ENCODE data around the gene NTSR1. TPM values are rescaled to one million over a fixed set of nuclear protein-coding genes. Genes with fewer than 3 reads are reported as not detected.

Gene NTSR1
- total RNA-seq, 2 experiments from 2014 or later: 0.55 to 0.56 TPM

DNA sequence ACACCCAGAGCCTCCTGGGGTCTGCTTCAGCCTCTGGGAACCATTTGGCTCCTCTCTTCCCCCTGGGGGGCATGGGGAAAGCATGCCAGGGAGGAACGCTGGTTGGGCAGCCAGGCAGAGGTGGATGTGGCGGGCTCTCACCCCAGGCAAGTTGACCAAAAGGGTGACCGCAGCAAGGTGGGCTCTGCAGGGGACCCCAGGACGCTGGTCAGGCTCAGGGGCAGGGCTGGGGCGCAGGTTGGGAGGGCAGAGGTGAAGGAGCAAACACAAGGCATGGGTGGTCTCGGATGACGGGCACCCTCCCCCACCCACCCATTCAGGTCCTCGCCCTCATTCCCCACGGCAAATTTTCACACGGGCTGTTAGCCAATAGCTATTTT, 57.4 kb downstream of the NTSR1 start:
- no peaks in the 10 kb centered on the region for H3K9me3 ChIP-seq (ENCODE audit: control insufficient read depth in 1 of 2, insufficient read depth in 1 of 2, low read length in 2 of 2)
- ChIA-PET POLR2A (interaction anchor here (0.6 kb wide), 1 partner anchor 463 kb away, joined by 3 read pairs; the partner anchor contains the start of gene ADRM1), CTCF (no interaction called here)
- Mint-ChIP-seq H3K9me3 (no peaks in the 10 kb centered on the region), H3K27ac (no peak overlapping the region), H3K4me1 (ENCODE audit: low read depth) (peaks cover 26% of the 10 kb centered on the region), H3K4me3 (no peak overlapping the region), H3K27me3 (no peaks in the 10 kb centered on the region), H3K36me3 (ENCODE audit: low read depth) (no peaks in the 10 kb centered on the region)
- H3K27me3 ChIP-seq (ENCODE audit: control insufficient read depth in 1 of 2, insufficient read depth in 2 of 2, low read length in 2 of 2): no peaks in the 10 kb centered on the region
- no peaks in the 10 kb centered on the region for H3K36me3 ChIP-seq (ENCODE audit: insufficient read depth, low read length)
- intact Hi-C loops (cut with DNase I, micrococcal nuclease): no loop called here
- no peak overlapping the region for H3K4me3 ChIP-seq (ENCODE audit: low read length)
- H3K27ac ChIP-seq (ENCODE audit: low read depth in 1 of 2, low read length in 2 of 2): no peak overlapping the region
- TF ChIP-seq, protein P1, sequence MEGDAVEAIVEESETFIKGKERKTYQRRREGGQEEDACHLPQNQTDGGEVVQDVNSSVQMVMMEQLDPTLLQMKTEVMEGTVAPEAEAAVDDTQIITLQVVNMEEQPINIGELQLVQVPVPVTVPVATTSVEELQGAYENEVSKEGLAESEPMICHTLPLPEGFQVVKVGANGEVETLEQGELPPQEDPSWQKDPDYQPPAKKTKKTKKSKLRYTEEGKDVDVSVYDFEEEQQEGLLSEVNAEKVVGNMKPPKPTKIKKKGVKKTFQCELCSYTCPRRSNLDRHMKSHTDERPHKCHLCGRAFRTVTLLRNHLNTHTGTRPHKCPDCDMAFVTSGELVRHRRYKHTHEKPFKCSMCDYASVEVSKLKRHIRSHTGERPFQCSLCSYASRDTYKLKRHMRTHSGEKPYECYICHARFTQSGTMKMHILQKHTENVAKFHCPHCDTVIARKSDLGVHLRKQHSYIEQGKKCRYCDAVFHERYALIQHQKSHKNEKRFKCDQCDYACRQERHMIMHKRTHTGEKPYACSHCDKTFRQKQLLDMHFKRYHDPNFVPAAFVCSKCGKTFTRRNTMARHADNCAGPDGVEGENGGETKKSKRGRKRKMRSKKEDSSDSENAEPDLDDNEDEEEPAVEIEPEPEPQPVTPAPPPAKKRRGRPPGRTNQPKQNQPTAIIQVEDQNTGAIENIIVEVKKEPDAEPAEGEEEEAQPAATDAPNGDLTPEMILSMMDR (IDR thresholded peaks at IDR 0.05): no peak
- no peak for DNase-seq
- no peak for ATAC-seq (ENCODE audit: poor library complexity)
- peaks cover 8% of the 10 kb centered on the region for H3K4me1 ChIP-seq (ENCODE audit: insufficient read depth, low read length)

DNA sequence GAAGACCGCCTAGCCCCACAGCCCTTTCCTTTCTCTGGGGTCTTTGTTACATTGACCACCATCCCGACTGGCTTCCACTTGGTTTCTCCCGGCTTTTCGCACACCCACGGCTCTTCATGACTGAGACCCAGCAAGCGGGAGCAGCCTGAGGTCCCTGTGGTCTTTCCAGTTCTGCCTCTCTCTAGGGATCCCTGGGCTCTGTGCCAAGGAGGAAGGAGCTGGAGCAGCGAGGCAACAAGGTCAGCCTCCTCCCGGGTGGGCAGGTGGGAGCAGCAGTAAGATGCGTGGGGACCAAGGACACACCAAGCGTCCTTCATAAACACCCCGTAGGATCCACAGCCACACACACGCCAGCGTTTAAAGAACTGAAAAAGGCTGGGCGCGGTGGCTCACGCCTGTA, 58.1 kb downstream of the NTSR1 start:
- DNase-seq (no peak), ATAC-seq (ENCODE audit: poor library complexity) (no peak)
- H3K4me1 ChIP-seq (ENCODE audit: insufficient read depth, low read length): peaks cover 11% of the 10 kb centered on the region
- no peaks in the 10 kb centered on the region for H3K36me3 Mint-ChIP-seq (ENCODE audit: low read depth)
- H3K4me1 Mint-ChIP-seq (ENCODE audit: low read depth): peaks cover 26% of the 10 kb centered on the region
- H3K27ac Mint-ChIP-seq: no peak overlapping the region
- no peaks in the 10 kb centered on the region for H3K9me3 ChIP-seq (ENCODE audit: control insufficient read depth in 1 of 2, insufficient read depth in 1 of 2, low read length in 2 of 2)
- no peak overlapping the region for H3K4me3 Mint-ChIP-seq
- no peaks in the 10 kb centered on the region for H3K9me3 Mint-ChIP-seq
- H3K4me3 ChIP-seq (ENCODE audit: low read length): no peak overlapping the region
- H3K27me3 Mint-ChIP-seq: no peaks in the 10 kb centered on the region
- CTCF ChIA-PET: no interaction called here
- POLR2A ChIA-PET: no interaction called here
- intact Hi-C loops (cut with DNase I, micrococcal nuclease): no loop called here
- H3K27ac ChIP-seq (ENCODE audit: low read depth in 1 of 2, low read length in 2 of 2): no peak overlapping the region
- TF ChIP-seq, protein P1 (IDR thresholded peaks at IDR 0.05): no peak
- no peaks in the 10 kb centered on the region for H3K36me3 ChIP-seq (ENCODE audit: insufficient read depth, low read length)
- no peaks in the 10 kb centered on the region for H3K27me3 ChIP-seq (ENCODE audit: control insufficient read depth in 1 of 2, insufficient read depth in 2 of 2, low read length in 2 of 2)

DNA sequence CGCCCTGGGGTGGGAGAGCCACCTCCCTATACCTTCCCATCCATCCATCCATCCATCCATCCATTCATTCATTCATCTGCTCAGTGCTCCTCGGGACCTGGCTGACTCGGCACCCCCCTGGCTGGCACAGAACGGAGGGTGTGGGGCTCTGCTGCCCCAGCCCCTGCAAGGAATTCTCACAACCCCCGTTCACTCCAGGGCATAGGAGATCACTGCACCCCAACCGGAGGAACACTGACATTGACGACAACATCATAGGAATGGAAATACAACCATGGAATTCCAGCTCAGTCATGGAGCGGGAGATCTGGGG, 59.6 kb downstream of the NTSR1 start:
- H3K4me1 ChIP-seq (ENCODE audit: insufficient read depth, low read length): peaks cover 25% of the 10 kb centered on the region
- H3K4me1 Mint-ChIP-seq (ENCODE audit: low read depth): peaks cover 35% of the 10 kb centered on the region
- H3K27me3 Mint-ChIP-seq: no peaks in the 10 kb centered on the region
- ChIA-PET CTCF (no interaction called here), POLR2A (no interaction called here)
- H3K27ac Mint-ChIP-seq: no peak overlapping the region
- H3K36me3 Mint-ChIP-seq (ENCODE audit: low read depth): no peaks in the 10 kb centered on the region
- no peaks in the 10 kb centered on the region for H3K27me3 ChIP-seq (ENCODE audit: control insufficient read depth in 1 of 2, insufficient read depth in 2 of 2, low read length in 2 of 2)
- DNase-seq: no peak
- no peak overlapping the region for H3K4me3 ChIP-seq (ENCODE audit: low read length)
- H3K9me3 Mint-ChIP-seq: no peaks in the 10 kb centered on the region
- no peak for ATAC-seq (ENCODE audit: poor library complexity)
- H3K4me3 Mint-ChIP-seq: no peak overlapping the region
- intact Hi-C loops (cut with DNase I, micrococcal nuclease): no loop called here
- TF ChIP-seq, protein P1 (IDR thresholded peaks at IDR 0.05): no peak
- H3K36me3 ChIP-seq (ENCODE audit: insufficient read depth, low read length): no peaks in the 10 kb centered on the region
- H3K9me3 ChIP-seq (ENCODE audit: control insufficient read depth in 1 of 2, insufficient read depth in 1 of 2, low read length in 2 of 2): no peaks in the 10 kb centered on the region
- no peak overlapping the region for H3K27ac ChIP-seq (ENCODE audit: low read depth in 1 of 2, low read length in 2 of 2)

All from CD4-positive, alpha-beta T cell (primary cell).